MG63 (cell line): ENCODE data around the gene FASN. TPM values are rescaled to one million over a fixed set of nuclear protein-coding genes. Genes with fewer than 3 reads are reported as not detected.

ENCODE experiments used
- DNase-seq: peaks from one replicate; pipeline ENCODE4 v3.0.0-alpha.2; 2020
- H3K27me3 ChIP-seq: fragments of 250-450 bp; sonication (Bioruptor Pico); 2 replicates; pipeline ENCODE4 v1.5.1; 2020; ENCODE audit warnings: mild to moderate bottlenecking, moderate library complexity
- H3K36me3 ChIP-seq: fragments of 250-450 bp; sonication (Bioruptor Pico); 2 replicates; pipeline ENCODE4 v1.5.1; 2020; ENCODE audit warnings: mild to moderate bottlenecking, moderate library complexity
- H3K4me3 ChIP-seq: fragments of 250-450 bp; sonication (Bioruptor Pico); 2 replicates; pipeline ENCODE4 v1.5.1; 2020; ENCODE audit warnings: mild to moderate bottlenecking, moderate library complexity
- H3K9me3 ChIP-seq: fragments of 250-450 bp; sonication (Bioruptor Pico); 2 replicates; pipeline ENCODE4 v1.5.1; 2020; ENCODE audit warnings: mild to moderate bottlenecking, moderate library complexity
- total RNA-seq: library from RNA; depleted of rRNA; stranded (reverse); fragments of >200 nt; shearing (Covaris generic); gene quantifications from 2 replicates; pipeline ENCODE4 v1.2.3, GENCODE V29; 2014; ENCODE audit warnings: low replicate concordance

Gene FASN
- total RNA-seq, 1 experiment from 2014 or later: 112 TPM

- no peaks in the 10 kb centered on the region for H3K9me3 ChIP-seq
- H3K27me3 ChIP-seq: no peaks in the 10 kb centered on the region
- H3K36me3 ChIP-seq: peaks cover 5% of the 10 kb centered on the region
- DNase-seq: no peak
- no peak overlapping the region for H3K4me3 ChIP-seq
Observed at GRCh38 chr17:82121660-82122629, 23.9 kb upstream of the FASN start.

- H3K27me3 ChIP-seq: no peaks in the 10 kb centered on the region
- peaks cover 5% of the 10 kb centered on the region for H3K36me3 ChIP-seq
- no peak overlapping the region for H3K4me3 ChIP-seq
- no peak for DNase-seq
- no peaks in the 10 kb centered on the region for H3K9me3 ChIP-seq
Observed at GRCh38 chr17:82121246-82121645, 23.2 kb upstream of the FASN start.

GRCh38 chr17:82120148-82120547 lies 22.1 kb upstream of the FASN start:
- Histone ChIP-seq H3K4me3 (no peak overlapping the region), H3K9me3 (no peaks in the 10 kb centered on the region), H3K27me3 (no peaks in the 10 kb centered on the region), H3K36me3 (peaks cover 5% of the 10 kb centered on the region)
- DNase-seq: peak; percentile 40

GRCh38 chr17:82118815-82119380 lies 20.9 kb upstream of the FASN start:
- no peak overlapping the region for H3K4me3 ChIP-seq
- DNase-seq: no peak
- H3K9me3 ChIP-seq: no peaks in the 10 kb centered on the region
- no peaks in the 10 kb centered on the region for H3K27me3 ChIP-seq
- peaks cover 5% of the 10 kb centered on the region for H3K36me3 ChIP-seq

- no peak for DNase-seq
- no peaks in the 10 kb centered on the region for H3K27me3 ChIP-seq
- no peak overlapping the region for H3K4me3 ChIP-seq
- H3K36me3 ChIP-seq: peaks cover 2% of the 10 kb centered on the region
- no peaks in the 10 kb centered on the region for H3K9me3 ChIP-seq
Observed at GRCh38 chr17:82118168-82118814, 20.3 kb upstream of the FASN start.

- H3K36me3 ChIP-seq: peaks cover 4% of the 10 kb centered on the region
- no peak for DNase-seq
- no peaks in the 10 kb centered on the region for H3K9me3 ChIP-seq
- H3K27me3 ChIP-seq: no peaks in the 10 kb centered on the region
- no peak overlapping the region for H3K4me3 ChIP-seq
Observed at GRCh38 chr17:82117139-82118090, 19.4 kb upstream of the FASN start.

GRCh38 chr17:82116246-82116645 lies 18.2 kb upstream of the FASN start:
- no peaks in the 10 kb centered on the region for H3K9me3 ChIP-seq
- H3K36me3 ChIP-seq: peaks cover 4% of the 10 kb centered on the region
- DNase-seq: no peak
- H3K4me3 ChIP-seq: no peak overlapping the region
- H3K27me3 ChIP-seq: no peaks in the 10 kb centered on the region

GRCh38 chr17:82114872-82115271 lies 16.8 kb upstream of the FASN start:
- no peaks in the 10 kb centered on the region for H3K9me3 ChIP-seq
- H3K27me3 ChIP-seq: no peaks in the 10 kb centered on the region
- no peak for DNase-seq
- peaks cover 6% of the 10 kb centered on the region; the same call in 1 of the 2 replicates for H3K36me3 ChIP-seq
- H3K4me3 ChIP-seq: no peak overlapping the region

- H3K36me3 ChIP-seq: peaks cover 6% of the 10 kb centered on the region; the same call in 1 of the 2 replicates
- H3K27me3 ChIP-seq: no peaks in the 10 kb centered on the region
- no peak overlapping the region for H3K4me3 ChIP-seq
- no peak for DNase-seq
- no peaks in the 10 kb centered on the region for H3K9me3 ChIP-seq
Observed at GRCh38 chr17:82114447-82114846, 16.4 kb upstream of the FASN start.

- H3K4me3 ChIP-seq: no peak overlapping the region
- no peaks in the 10 kb centered on the region for H3K27me3 ChIP-seq
- H3K9me3 ChIP-seq: no peaks in the 10 kb centered on the region
- DNase-seq: no peak
- peaks cover 6% of the 10 kb centered on the region; the same call in 1 of the 2 replicates for H3K36me3 ChIP-seq
Observed at GRCh38 chr17:82113941-82114340, 15.9 kb upstream of the FASN start.

- H3K4me3 ChIP-seq: no peak overlapping the region
- no peak for DNase-seq
- H3K36me3 ChIP-seq: peaks cover 7% of the 10 kb centered on the region; the same call in 1 of the 2 replicates
- H3K9me3 ChIP-seq: no peaks in the 10 kb centered on the region
- H3K27me3 ChIP-seq: no peaks in the 10 kb centered on the region
Observed at GRCh38 chr17:82113422-82113821, 15.4 kb upstream of the FASN start.

- H3K36me3 ChIP-seq: peaks cover 9% of the 10 kb centered on the region; the same call in 1 of the 2 replicates
- H3K27me3 ChIP-seq: no peaks in the 10 kb centered on the region
- H3K4me3 ChIP-seq: no peak overlapping the region
- no peaks in the 10 kb centered on the region for H3K9me3 ChIP-seq
- no peak for DNase-seq
Observed at GRCh38 chr17:82112914-82113311, 14.9 kb upstream of the FASN start.

GRCh38 chr17:82112181-82112913 lies 14.3 kb upstream of the FASN start:
- Histone ChIP-seq H3K4me3 (no peak overlapping the region), H3K27me3 (no peaks in the 10 kb centered on the region), H3K9me3 (no peaks in the 10 kb centered on the region), H3K36me3 (peaks cover 9% of the 10 kb centered on the region; the same call in 1 of the 2 replicates)
- no peak for DNase-seq

- Histone ChIP-seq H3K27me3 (no peaks in the 10 kb centered on the region), H3K4me3 (no peak overlapping the region), H3K36me3 (peaks cover 9% of the 10 kb centered on the region; the same call in 1 of the 2 replicates), H3K9me3 (no peaks in the 10 kb centered on the region)
- no peak for DNase-seq
Observed at GRCh38 chr17:82110298-82110697, 12.3 kb upstream of the FASN start.

- Histone ChIP-seq H3K9me3 (no peaks in the 10 kb centered on the region), H3K27me3 (no peaks in the 10 kb centered on the region), H3K36me3 (peaks cover 9% of the 10 kb centered on the region; the same call in 1 of the 2 replicates), H3K4me3 (no peak overlapping the region)
- no peak for DNase-seq
Observed at GRCh38 chr17:82108961-82109475, 11.0 kb upstream of the FASN start.
